ENCODE measurements around the gene EVC.
"Not testable (repeated sequence)": the region's sequence is repeated elsewhere in the genome, so short reads cannot be mapped to it uniquely, and the experiment has no call there.

The EVC gene

GRCh38 chr4:5709207-5709575 lies 1.8 kb upstream of the EVC start:
- no peak for DNase-seq

- no peak for DNase-seq
These were observed 688 bp upstream of the EVC start for GRCh38 chr4:5710065-5710960.

- DNase-seq: no peak
These were observed 631 bp downstream of the EVC start for GRCh38 chr4:5711479-5712184.

GRCh38 chr4:5712517-5712916 lies 1.5 kb downstream of the EVC start:
- no peak for DNase-seq

GRCh38 chr4:5712931-5713330 lies 1.9 kb downstream of the EVC start:
- no peak for DNase-seq

- no peak for DNase-seq
These were observed 2.9 kb downstream of the EVC start for GRCh38 chr4:5713861-5714260.

- no peak for DNase-seq
These were observed 4.4 kb downstream of the EVC start for GRCh38 chr4:5715357-5715756.

- DNase-seq: no peak
These were observed 5.4 kb downstream of the EVC start for GRCh38 chr4:5716391-5716790.

- no peak for DNase-seq
These were observed 6.6 kb downstream of the EVC start for GRCh38 chr4:5717449-5718158.

GRCh38 chr4:5718411-5718810 lies 7.4 kb downstream of the EVC start:
- no peak for DNase-seq

GRCh38 chr4:5719350-5720055 lies 8.5 kb downstream of the EVC start:
- no peak for DNase-seq

- no peak for DNase-seq
These were observed 9.3 kb downstream of the EVC start for GRCh38 chr4:5720157-5720850.

- no peak for DNase-seq
These were observed 10.0 kb downstream of the EVC start for GRCh38 chr4:5720980-5721379.

GRCh38 chr4:5721923-5722322 lies 10.9 kb downstream of the EVC start:
- DNase-seq: no peak

- no peak for DNase-seq
These were observed 11.3 kb downstream of the EVC start for GRCh38 chr4:5722328-5722727.

- no peak for DNase-seq
These were observed 13.4 kb downstream of the EVC start for GRCh38 chr4:5724377-5724776.

GRCh38 chr4:5728412-5728811 lies 17.4 kb downstream of the EVC start:
- not testable (repeated sequence) for DNase-seq

- DNase-seq: no peak
These were observed 19.4 kb downstream of the EVC start for GRCh38 chr4:5730436-5730835.

GRCh38 chr4:5730993-5731990 lies 20.3 kb downstream of the EVC start:
- DNase-seq: no peak

GRCh38 chr4:5732158-5732557 lies 21.2 kb downstream of the EVC start:
- DNase-seq: no peak

GRCh38 chr4:5734853-5735252 lies 23.9 kb downstream of the EVC start:
- DNase-seq: no peak

All from NCI-H2081 (cell line).